ENCODE results near the gene PLEKHA1.

PLEKHA1 gene

GRCh38 chr10:122379537-122379936 lies 5.0 kb downstream of the PLEKHA1 start:
- DNase-seq: no peak

- DNase-seq: no peak
Measured at GRCh38 chr10:122380703-122381102, 6.2 kb downstream of the PLEKHA1 start.

GRCh38 chr10:122381680-122382079 lies 7.2 kb downstream of the PLEKHA1 start:
- DNase-seq: no peak

- DNase-seq: no peak
Measured at GRCh38 chr10:122386514-122386913, 12.0 kb downstream of the PLEKHA1 start.

GRCh38 chr10:122387572-122387971 lies 13.1 kb downstream of the PLEKHA1 start:
- no peak for DNase-seq

GRCh38 chr10:122388287-122388997 lies 13.9 kb downstream of the PLEKHA1 start:
- no peak for DNase-seq

- DNase-seq: no peak
Measured at GRCh38 chr10:122390271-122390670, 15.8 kb downstream of the PLEKHA1 start.

- DNase-seq: peak in 1 of 2 experiments; percentile 3
Measured at GRCh38 chr10:122390679-122391078, 16.2 kb downstream of the PLEKHA1 start.

- DNase-seq: peak in 1 of 2 experiments; percentile 1
Measured at GRCh38 chr10:122391875-122392274, 17.4 kb downstream of the PLEKHA1 start.

- DNase-seq: no peak
Measured at GRCh38 chr10:122392835-122393234, 18.3 kb downstream of the PLEKHA1 start.

- no peak for DNase-seq
Measured at GRCh38 chr10:122393288-122393687, 18.8 kb downstream of the PLEKHA1 start.

GRCh38 chr10:122402548-122403131 lies 28.1 kb downstream of the PLEKHA1 start:
- DNase-seq: no peak

GRCh38 chr10:122404576-122404975 lies 30.1 kb downstream of the PLEKHA1 start:
- DNase-seq: no peak

- no peak for DNase-seq
Measured at GRCh38 chr10:122407375-122408125, 33.0 kb downstream of the PLEKHA1 start.

- DNase-seq: no peak
Measured at GRCh38 chr10:122413327-122413726, 38.8 kb downstream of the PLEKHA1 start.

- no peak for DNase-seq
Measured at GRCh38 chr10:122417667-122418066, 43.2 kb downstream of the PLEKHA1 start.

GRCh38 chr10:122419016-122419415 lies 44.5 kb downstream of the PLEKHA1 start:
- DNase-seq: no peak

GRCh38 chr10:122419876-122420623 lies 45.5 kb downstream of the PLEKHA1 start:
- DNase-seq: peak in 1 of 2 experiments; percentile 64

- DNase-seq: no peak
Measured at GRCh38 chr10:122420624-122421007, 46.1 kb downstream of the PLEKHA1 start.

- no peak for DNase-seq
Measured at GRCh38 chr10:122421054-122421625, 46.6 kb downstream of the PLEKHA1 start.

GRCh38 chr10:122421742-122422141 lies 47.2 kb downstream of the PLEKHA1 start:
- DNase-seq: no peak

GRCh38 chr10:122422266-122422989 lies 47.9 kb downstream of the PLEKHA1 start:
- no peak for DNase-seq
